A549 (cell line): Measurements from ENCODE around the gene MACROH2A2.
"Not testable (repeated sequence)": the region's sequence is repeated elsewhere in the genome, so short reads cannot be mapped to it uniquely, and the experiment has no call there.

Source experiments
- BHLHE40 ChIP-seq: IDR thresholded peaks from 2 replicates; pipeline ENCODE4 v1.6.1; 2012; ENCODE audit warnings: low read depth, low read length, inconsistent platforms
- CHD2 ChIP-seq: fragments of 150-350 bp; IDR thresholded peaks from 2 replicates; pipeline ENCODE4 v1.6.1; 2014; ENCODE audit warnings: low read length; ENCODE audit not compliant: partially characterized antibody
- CHD4 ChIP-seq: fragments of 200-600 bp; sonication (generic); IDR thresholded peaks from 2 replicates; pipeline ENCODE4 v1.6.1; 2016; ENCODE audit warnings: antibody characterized with exemption, mild to moderate bottlenecking, borderline replicate concordance
- EP300 ChIP-seq, 2 experiments: fragments of >200 bp; sonication (Bioruptor Twin); formaldehyde crosslinking; IDR thresholded peaks; 2 replicates in 1 of 2; 3 replicates in 1 of 2; pipeline ENCODE4 v1.6.1; 2016 to 2017
- ESRRA ChIP-seq: fragments of 150-350 bp; IDR thresholded peaks from 2 replicates; pipeline ENCODE4 v1.6.1; 2014; ENCODE audit warnings: mild to moderate bottlenecking, low read length, borderline replicate concordance
- JUN ChIP-seq, 2 experiments: fragments of >200 bp; sonication (Bioruptor Twin); formaldehyde crosslinking; IDR thresholded peaks; 2 replicates in 1 of 2; 3 replicates in 1 of 2; pipeline ENCODE4 v1.6.1; 2016 to 2017
- POLR2A ChIP-seq: IDR thresholded peaks from 2 replicates; pipeline ENCODE4 v1.6.1; 2012; ENCODE audit warnings: mild to moderate bottlenecking, low read length
- RAD21 ChIP-seq, 2 experiments: fragments of >200 bp in 1 of 2; sonication (Bioruptor Twin) in 1 of 2; formaldehyde crosslinking in 1 of 2; IDR thresholded peaks in 1 of 2; conservative IDR thresholded peaks in 1 of 2; 2 replicates in 1 of 2; 3 replicates in 1 of 2; pipeline ENCODE4 v1.6.1; 2012 to 2018; ENCODE audit warnings: inconsistent platforms in 1 of 2
- SREBF2 ChIP-seq: fragments of 450-650 bp; IDR thresholded peaks from 2 replicates; pipeline ENCODE4 v1.6.1; 2014; ENCODE audit warnings: mild to moderate bottlenecking, moderate library complexity
- TP53 ChIP-seq: fragments of 250-450 bp; sonication (Bioruptor Pico); IDR thresholded peaks from 2 replicates; pipeline ENCODE4 v1.5.0; 2021; ENCODE audit warnings: mild to moderate bottlenecking, moderate library complexity
- TF ChIP-seq, protein P1 (sequence below): fragments of >200 bp; sonication (Bioruptor Twin); formaldehyde crosslinking; IDR thresholded peaks from 3 replicates; pipeline ENCODE4 v1.5.1; 2016
- TF ChIP-seq, protein P2 (sequence below): fragments of 200-600 bp; sonication (generic); IDR thresholded peaks from 2 replicates; pipeline ENCODE4 v1.6.1; 2016; ENCODE audit warnings: antibody characterized with exemption, mild to moderate bottlenecking, moderate library complexity
- TF ChIP-seq, protein P3 (sequence below): IDR thresholded peaks from 2 replicates; pipeline ENCODE4 v1.6.1; 2012

DNA sequence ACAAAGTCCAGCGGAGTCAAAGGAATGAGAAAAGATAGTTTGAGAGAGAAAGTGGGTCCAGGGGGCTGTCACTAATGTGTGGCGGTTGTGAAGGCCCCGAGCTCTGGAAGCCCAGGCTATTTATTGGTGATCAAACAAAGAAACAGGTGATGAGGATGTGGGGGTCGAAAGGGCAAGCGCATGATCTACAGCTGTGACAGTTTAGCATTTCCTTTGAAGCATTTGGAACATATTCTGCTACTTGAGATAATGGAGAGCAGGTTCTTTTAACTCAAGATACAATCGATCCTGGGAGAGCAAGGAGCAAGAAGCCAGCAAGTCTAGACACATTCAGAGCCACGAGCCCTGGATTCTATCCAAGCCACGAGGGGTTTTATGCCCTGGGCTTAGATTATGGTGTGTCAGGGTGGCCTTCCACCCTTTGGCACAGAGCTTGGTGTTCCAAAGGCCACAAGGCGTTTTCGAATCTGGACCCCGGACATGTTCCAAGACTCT lies 48.5 kb downstream of the MACROH2A2 start:
- TF ChIP-seq CHD4; ESRRA; POLR2A; BHLHE40; EP300 (IDR thresholded peaks at IDR 0.05); CHD2; SREBF2; RAD21 (conservative IDR thresholded peaks at IDR 0.05 in 1 of 2, IDR thresholded peaks at IDR 0.05 in 1 of 2); JUN (IDR thresholded peaks at IDR 0.05); TP53 (CRISPR knock-in tag): not testable (repeated sequence)
- TF ChIP-seq, protein P1, sequence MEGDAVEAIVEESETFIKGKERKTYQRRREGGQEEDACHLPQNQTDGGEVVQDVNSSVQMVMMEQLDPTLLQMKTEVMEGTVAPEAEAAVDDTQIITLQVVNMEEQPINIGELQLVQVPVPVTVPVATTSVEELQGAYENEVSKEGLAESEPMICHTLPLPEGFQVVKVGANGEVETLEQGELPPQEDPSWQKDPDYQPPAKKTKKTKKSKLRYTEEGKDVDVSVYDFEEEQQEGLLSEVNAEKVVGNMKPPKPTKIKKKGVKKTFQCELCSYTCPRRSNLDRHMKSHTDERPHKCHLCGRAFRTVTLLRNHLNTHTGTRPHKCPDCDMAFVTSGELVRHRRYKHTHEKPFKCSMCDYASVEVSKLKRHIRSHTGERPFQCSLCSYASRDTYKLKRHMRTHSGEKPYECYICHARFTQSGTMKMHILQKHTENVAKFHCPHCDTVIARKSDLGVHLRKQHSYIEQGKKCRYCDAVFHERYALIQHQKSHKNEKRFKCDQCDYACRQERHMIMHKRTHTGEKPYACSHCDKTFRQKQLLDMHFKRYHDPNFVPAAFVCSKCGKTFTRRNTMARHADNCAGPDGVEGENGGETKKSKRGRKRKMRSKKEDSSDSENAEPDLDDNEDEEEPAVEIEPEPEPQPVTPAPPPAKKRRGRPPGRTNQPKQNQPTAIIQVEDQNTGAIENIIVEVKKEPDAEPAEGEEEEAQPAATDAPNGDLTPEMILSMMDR, result not testable (repeated sequence)
- TF ChIP-seq, protein P2, sequence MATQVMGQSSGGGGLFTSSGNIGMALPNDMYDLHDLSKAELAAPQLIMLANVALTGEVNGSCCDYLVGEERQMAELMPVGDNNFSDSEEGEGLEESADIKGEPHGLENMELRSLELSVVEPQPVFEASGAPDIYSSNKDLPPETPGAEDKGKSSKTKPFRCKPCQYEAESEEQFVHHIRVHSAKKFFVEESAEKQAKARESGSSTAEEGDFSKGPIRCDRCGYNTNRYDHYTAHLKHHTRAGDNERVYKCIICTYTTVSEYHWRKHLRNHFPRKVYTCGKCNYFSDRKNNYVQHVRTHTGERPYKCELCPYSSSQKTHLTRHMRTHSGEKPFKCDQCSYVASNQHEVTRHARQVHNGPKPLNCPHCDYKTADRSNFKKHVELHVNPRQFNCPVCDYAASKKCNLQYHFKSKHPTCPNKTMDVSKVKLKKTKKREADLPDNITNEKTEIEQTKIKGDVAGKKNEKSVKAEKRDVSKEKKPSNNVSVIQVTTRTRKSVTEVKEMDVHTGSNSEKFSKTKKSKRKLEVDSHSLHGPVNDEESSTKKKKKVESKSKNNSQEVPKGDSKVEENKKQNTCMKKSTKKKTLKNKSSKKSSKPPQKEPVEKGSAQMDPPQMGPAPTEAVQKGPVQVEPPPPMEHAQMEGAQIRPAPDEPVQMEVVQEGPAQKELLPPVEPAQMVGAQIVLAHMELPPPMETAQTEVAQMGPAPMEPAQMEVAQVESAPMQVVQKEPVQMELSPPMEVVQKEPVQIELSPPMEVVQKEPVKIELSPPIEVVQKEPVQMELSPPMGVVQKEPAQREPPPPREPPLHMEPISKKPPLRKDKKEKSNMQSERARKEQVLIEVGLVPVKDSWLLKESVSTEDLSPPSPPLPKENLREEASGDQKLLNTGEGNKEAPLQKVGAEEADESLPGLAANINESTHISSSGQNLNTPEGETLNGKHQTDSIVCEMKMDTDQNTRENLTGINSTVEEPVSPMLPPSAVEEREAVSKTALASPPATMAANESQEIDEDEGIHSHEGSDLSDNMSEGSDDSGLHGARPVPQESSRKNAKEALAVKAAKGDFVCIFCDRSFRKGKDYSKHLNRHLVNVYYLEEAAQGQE, result not testable (repeated sequence)
- TF ChIP-seq, protein P3, sequence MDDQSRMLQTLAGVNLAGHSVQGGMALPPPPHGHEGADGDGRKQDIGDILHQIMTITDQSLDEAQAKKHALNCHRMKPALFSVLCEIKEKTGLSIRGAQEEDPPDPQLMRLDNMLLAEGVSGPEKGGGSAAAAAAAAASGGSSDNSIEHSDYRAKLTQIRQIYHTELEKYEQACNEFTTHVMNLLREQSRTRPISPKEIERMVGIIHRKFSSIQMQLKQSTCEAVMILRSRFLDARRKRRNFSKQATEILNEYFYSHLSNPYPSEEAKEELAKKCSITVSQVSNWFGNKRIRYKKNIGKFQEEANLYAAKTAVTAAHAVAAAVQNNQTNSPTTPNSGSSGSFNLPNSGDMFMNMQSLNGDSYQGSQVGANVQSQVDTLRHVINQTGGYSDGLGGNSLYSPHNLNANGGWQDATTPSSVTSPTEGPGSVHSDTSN, result not testable (repeated sequence)
